ENCODE measurements around the gene TOP3A. TPM values are rescaled to one million over a fixed set of nuclear protein-coding genes. Genes with fewer than 3 reads are reported as not detected.

The TOP3A gene
- total RNA-seq, 5 donors from 2014 or later (not counting 1 experiment from before 2014, with no cell fraction given), result 34.0 to 60.4 (median 52.8) TPM

- Histone ChIP-seq H3K27me3 (replicated peaks in 1 of 2; ENCODE audit: control insufficient read depth in 2 of 2, extremely low read depth in 1 of 2, insufficient read depth in 2 of 2, low read length in 1 of 2) (no peaks in the 10 kb centered on the region), H3K36me3 (ENCODE audit: control insufficient read depth in 2 of 2, extremely low read depth in 1 of 2, insufficient read depth in 1 of 2, low read length in 1 of 2) (peaks cover 25 to 92% of the 10 kb centered on the region in 2 donors), H3K27ac (ENCODE audit: low read length) (no peak overlapping the region), H3K9me3 (no peaks in the 10 kb centered on the region), H3K4me3 (ENCODE audit: control insufficient read depth in 1 of 2, extremely low read depth in 1 of 2, low read length in 1 of 2) (no peak overlapping the region), H3K4me1 (ENCODE audit: control insufficient read depth in 1 of 2, extremely low read depth in 1 of 2, insufficient read depth in 2 of 2, low read length in 2 of 2) (peaks cover 0 to 5% of the 10 kb centered on the region in 2 experiments)
- CTCF ChIA-PET, result interaction anchor here in 1 of 2 donors (0.6 kb wide), 1 partner anchor 11 kb away, joined by 6 read pairs; no protein-coding TSS in a partner anchor
- POLR2A ChIA-PET, result no interaction called here
- DNase-seq, result no peak
- Mint-ChIP-seq H3K27me3 (no peaks in the 10 kb centered on the region), H3K4me3 (no peak overlapping the region), H3K4me1 (peaks cover 0 to 9% (median 2%) of the 10 kb centered on the region in 3 donors), H3K9me3 (no peaks in the 10 kb centered on the region), H3K27ac (no peak overlapping the region), H3K36me3 (peaks cover 44% of the 10 kb centered on the region)
- WGBS (ENCODE audit: insufficient coverage), result 82% methylated on average over 9 of the region's 9 CpGs
- no peak for ATAC-seq (replicated peaks in 1 of 4)
These were observed 64.5 kb downstream of the TOP3A start for GRCh38 chr17:18250259-18250658.

DNA sequence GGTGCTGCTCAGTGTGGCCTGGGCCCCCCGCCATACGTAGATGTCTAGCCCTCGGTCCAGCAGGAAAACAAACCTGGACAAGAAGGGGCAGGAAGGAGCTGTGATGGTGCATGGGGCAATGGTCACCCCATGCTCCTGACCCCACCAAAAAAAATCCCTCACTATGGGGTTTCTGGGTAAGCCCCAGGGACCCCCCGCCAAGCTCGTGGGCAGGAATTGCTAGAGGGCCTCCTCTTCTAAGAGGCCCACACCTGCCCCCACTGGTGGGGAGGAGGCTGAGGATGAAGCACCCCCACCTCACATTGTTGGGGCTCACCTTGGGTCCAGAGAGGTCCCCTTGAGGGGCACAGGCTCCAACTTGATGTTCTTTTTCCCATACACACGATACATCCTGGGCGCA, 66.0 kb downstream of the TOP3A start:
- no peaks in the 10 kb centered on the region for H3K9me3 Mint-ChIP-seq
- H3K4me1 Mint-ChIP-seq, result peaks cover 0 to 9% (median 2%) of the 10 kb centered on the region in 3 donors
- no peak overlapping the region for H3K4me3 Mint-ChIP-seq
- H3K36me3 ChIP-seq (ENCODE audit: control insufficient read depth in 2 of 2, extremely low read depth in 1 of 2, insufficient read depth in 1 of 2, low read length in 1 of 2), result peaks cover 27 to 84% of the 10 kb centered on the region in 2 donors
- H3K4me1 ChIP-seq (ENCODE audit: control insufficient read depth in 1 of 2, extremely low read depth in 1 of 2, insufficient read depth in 2 of 2, low read length in 2 of 2), result peaks cover 0 to 5% of the 10 kb centered on the region in 2 experiments
- no CpG with 5 or more reads among the region's 7 CpGs for WGBS (ENCODE audit: insufficient coverage)
- no peak overlapping the region for H3K27ac Mint-ChIP-seq
- no peaks in the 10 kb centered on the region for H3K9me3 ChIP-seq
- no peaks in the 10 kb centered on the region for H3K27me3 ChIP-seq (replicated peaks in 1 of 2; ENCODE audit: control insufficient read depth in 2 of 2, extremely low read depth in 1 of 2, insufficient read depth in 2 of 2, low read length in 1 of 2)
- ATAC-seq (replicated peaks in 1 of 4) (no peak), DNase-seq (no peak)
- no peaks in the 10 kb centered on the region for H3K27me3 Mint-ChIP-seq
- no peak overlapping the region for H3K4me3 ChIP-seq (ENCODE audit: control insufficient read depth in 1 of 2, extremely low read depth in 1 of 2, low read length in 1 of 2)
- H3K36me3 Mint-ChIP-seq, result peaks cover 39% of the 10 kb centered on the region
- no peak overlapping the region for H3K27ac ChIP-seq (ENCODE audit: low read length)
- CTCF ChIA-PET, result interaction anchor here in 1 of 2 donors (0.9 kb wide), 1 partner anchor 377 kb away, joined by 3 read pairs; no protein-coding TSS in a partner anchor
- POLR2A ChIA-PET, result no interaction called here

DNA sequence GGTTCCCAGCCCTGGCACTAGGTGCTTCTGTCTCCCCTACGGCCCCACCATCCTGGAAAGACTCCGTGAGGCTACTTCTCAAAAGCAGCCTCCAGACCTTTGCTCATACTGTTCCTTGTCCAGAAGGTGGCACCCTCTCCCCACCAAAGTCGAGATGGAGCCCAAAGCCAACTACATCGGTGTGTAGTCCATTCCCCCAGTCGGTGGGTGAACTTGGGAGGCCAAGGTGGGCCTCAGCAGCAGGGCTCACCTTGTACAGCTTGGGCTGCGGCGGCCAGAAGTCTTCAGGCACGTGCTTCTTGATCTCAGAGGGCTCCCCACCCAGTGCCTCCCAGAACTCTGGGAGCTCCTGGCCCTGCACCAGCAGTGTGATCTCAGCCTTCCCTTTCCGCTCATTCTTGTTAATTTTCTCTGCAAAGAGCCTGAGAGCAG, 66.5 kb downstream of the TOP3A start:
- Histone ChIP-seq H3K4me3 (ENCODE audit: control insufficient read depth in 1 of 2, extremely low read depth in 1 of 2, low read length in 1 of 2) (no peak overlapping the region), H3K36me3 (ENCODE audit: control insufficient read depth in 2 of 2, extremely low read depth in 1 of 2, insufficient read depth in 1 of 2, low read length in 1 of 2) (peaks cover 32 to 79% of the 10 kb centered on the region in 2 donors), H3K4me1 (ENCODE audit: control insufficient read depth in 1 of 2, extremely low read depth in 1 of 2, insufficient read depth in 2 of 2, low read length in 2 of 2) (peaks cover 0 to 5% of the 10 kb centered on the region in 2 experiments), H3K27ac (ENCODE audit: low read length) (no peak overlapping the region), H3K27me3 (replicated peaks in 1 of 2; ENCODE audit: control insufficient read depth in 2 of 2, extremely low read depth in 1 of 2, insufficient read depth in 2 of 2, low read length in 1 of 2) (no peaks in the 10 kb centered on the region), H3K9me3 (no peaks in the 10 kb centered on the region)
- Mint-ChIP-seq H3K36me3 (peaks cover 35% of the 10 kb centered on the region), H3K4me1 (peaks cover 0 to 9% (median 2%) of the 10 kb centered on the region in 3 donors), H3K4me3 (no peak overlapping the region), H3K27ac (peak overlapping the region in 1 of 2 donors; percentile 58), H3K27me3 (no peaks in the 10 kb centered on the region), H3K9me3 (no peaks in the 10 kb centered on the region)
- ChIA-PET CTCF (no interaction called here), POLR2A (no interaction called here)
- 64% methylated on average over 8 of the region's 9 CpGs for WGBS (ENCODE audit: insufficient coverage)
- DNase-seq (peak; percentile 38 to 79 (median 59)), ATAC-seq (replicated peaks in 1 of 4) (peak; percentile 72 to 79 (median 74))

DNA sequence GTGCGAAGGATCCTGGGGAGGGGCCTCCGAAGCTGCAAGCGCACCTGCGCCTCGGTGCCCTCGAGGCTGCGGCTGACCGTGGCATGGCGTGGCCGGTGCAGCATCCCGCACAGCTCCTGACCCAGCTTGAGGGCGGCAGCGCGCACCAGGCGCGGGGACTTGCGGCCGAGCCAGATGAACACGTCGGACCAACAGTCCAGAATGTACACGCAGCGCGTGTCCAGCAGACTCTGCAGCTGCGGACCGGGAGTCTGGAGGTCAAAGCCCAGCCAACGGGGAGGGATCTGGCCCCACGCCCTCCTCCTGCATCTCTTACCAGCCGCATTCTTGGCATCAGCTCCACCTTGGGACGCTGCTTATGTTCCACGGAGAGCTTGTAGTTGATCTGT, 67.2 kb downstream of the TOP3A start:
- Mint-ChIP-seq H3K36me3 (peaks cover 34% of the 10 kb centered on the region), H3K27me3 (no peaks in the 10 kb centered on the region), H3K27ac (no peak overlapping the region), H3K4me1 (peaks cover 0 to 9% (median 2%) of the 10 kb centered on the region in 3 donors), H3K4me3 (no peak overlapping the region), H3K9me3 (no peaks in the 10 kb centered on the region)
- Histone ChIP-seq H3K4me1 (ENCODE audit: control insufficient read depth in 1 of 2, extremely low read depth in 1 of 2, insufficient read depth in 2 of 2, low read length in 2 of 2) (peaks cover 0 to 5% of the 10 kb centered on the region in 2 experiments), H3K9me3 (no peaks in the 10 kb centered on the region), H3K27ac (ENCODE audit: low read length) (no peak overlapping the region), H3K27me3 (replicated peaks in 1 of 2; ENCODE audit: control insufficient read depth in 2 of 2, extremely low read depth in 1 of 2, insufficient read depth in 2 of 2, low read length in 1 of 2) (no peaks in the 10 kb centered on the region), H3K4me3 (ENCODE audit: control insufficient read depth in 1 of 2, extremely low read depth in 1 of 2, low read length in 1 of 2) (no peak overlapping the region), H3K36me3 (ENCODE audit: control insufficient read depth in 2 of 2, extremely low read depth in 1 of 2, insufficient read depth in 1 of 2, low read length in 1 of 2) (peaks cover 32 to 74% of the 10 kb centered on the region in 2 donors)
- ChIA-PET POLR2A (no interaction called here), CTCF (no interaction called here)
- ATAC-seq (replicated peaks in 1 of 4) (no peak), DNase-seq (no peak)
- 97% methylated on average over 26 of the region's 30 CpGs for WGBS (ENCODE audit: insufficient coverage)

- Histone ChIP-seq H3K4me3 (ENCODE audit: control insufficient read depth in 1 of 2, extremely low read depth in 1 of 2, low read length in 1 of 2) (no peak overlapping the region), H3K9me3 (no peaks in the 10 kb centered on the region), H3K36me3 (ENCODE audit: control insufficient read depth in 2 of 2, extremely low read depth in 1 of 2, insufficient read depth in 1 of 2, low read length in 1 of 2) (peaks cover 30 to 72% of the 10 kb centered on the region in 2 donors), H3K27me3 (replicated peaks in 1 of 2; ENCODE audit: control insufficient read depth in 2 of 2, extremely low read depth in 1 of 2, insufficient read depth in 2 of 2, low read length in 1 of 2) (no peaks in the 10 kb centered on the region), H3K27ac (ENCODE audit: low read length) (no peak overlapping the region), H3K4me1 (ENCODE audit: control insufficient read depth in 1 of 2, extremely low read depth in 1 of 2, insufficient read depth in 2 of 2, low read length in 2 of 2) (peaks cover 0 to 5% of the 10 kb centered on the region in 2 experiments)
- peak in 8 of 35 experiments; percentile 20 to 37 (median 29) for DNase-seq
- no peaks in the 10 kb centered on the region for H3K9me3 Mint-ChIP-seq
- no peaks in the 10 kb centered on the region for H3K27me3 Mint-ChIP-seq
- CTCF ChIA-PET, result no interaction called here
- 94% methylated on average over 27 of the region's 46 CpGs for WGBS (ENCODE audit: insufficient coverage)
- ATAC-seq (replicated peaks in 1 of 4), result peak in 1 of 4 experiments; percentile 36
- no peak overlapping the region for H3K4me3 Mint-ChIP-seq
- no peak overlapping the region for H3K27ac Mint-ChIP-seq
- peaks cover 34% of the 10 kb centered on the region for H3K36me3 Mint-ChIP-seq
- POLR2A ChIA-PET, result no interaction called here
- peaks cover 0 to 9% (median 2%) of the 10 kb centered on the region in 3 donors for H3K4me1 Mint-ChIP-seq
These were observed 67.7 kb downstream of the TOP3A start for GRCh38 chr17:18246880-18247612.

- Histone ChIP-seq H3K4me3 (ENCODE audit: control insufficient read depth in 1 of 2, extremely low read depth in 1 of 2, low read length in 1 of 2) (no peak overlapping the region), H3K9me3 (no peaks in the 10 kb centered on the region), H3K27ac (ENCODE audit: low read length) (no peak overlapping the region), H3K27me3 (replicated peaks in 1 of 2; ENCODE audit: control insufficient read depth in 2 of 2, extremely low read depth in 1 of 2, insufficient read depth in 2 of 2, low read length in 1 of 2) (no peaks in the 10 kb centered on the region), H3K4me1 (ENCODE audit: control insufficient read depth in 1 of 2, extremely low read depth in 1 of 2, insufficient read depth in 2 of 2, low read length in 2 of 2) (peaks cover 0 to 5% of the 10 kb centered on the region in 2 experiments), H3K36me3 (ENCODE audit: control insufficient read depth in 2 of 2, extremely low read depth in 1 of 2, insufficient read depth in 1 of 2, low read length in 1 of 2) (peaks cover 30 to 64% of the 10 kb centered on the region in 2 donors)
- H3K9me3 Mint-ChIP-seq, result no peaks in the 10 kb centered on the region
- no peak overlapping the region for H3K4me3 Mint-ChIP-seq
- DNase-seq (no peak), ATAC-seq (replicated peaks in 1 of 4) (no peak)
- peaks cover 0 to 9% (median 2%) of the 10 kb centered on the region in 3 donors for H3K4me1 Mint-ChIP-seq
- H3K27ac Mint-ChIP-seq, result no peak overlapping the region
- CTCF ChIA-PET, result no interaction called here
- WGBS (ENCODE audit: insufficient coverage), result over 99% methylated on average over 17 of the region's 24 CpGs
- peaks cover 31% of the 10 kb centered on the region for H3K36me3 Mint-ChIP-seq
- no peaks in the 10 kb centered on the region for H3K27me3 Mint-ChIP-seq
- POLR2A ChIA-PET, result no interaction called here
These were observed 68.6 kb downstream of the TOP3A start for GRCh38 chr17:18246109-18246725.
